ENCODE measurements around the gene NOS1AP. TPM values are rescaled to one million over a fixed set of nuclear protein-coding genes. Genes with fewer than 3 reads are reported as not detected.

Gene NOS1AP
- total RNA-seq, 4 donors from 2014 or later, result 8.5 to 34.8 (median 14.1) TPM

- Histone ChIP-seq H3K9me3 (no peaks in the 10 kb centered on the region), H3K36me3 (no peaks in the 10 kb centered on the region), H3K27ac (no peak overlapping the region), H3K4me1 (no peaks in the 10 kb centered on the region), H3K4me3 (no peak overlapping the region), H3K27me3 (no peaks in the 10 kb centered on the region)
- in situ Hi-C loops (cut with MboI; ENCODE audit: low pct_ligation_motif_present in 1 of 4, low pct_unique_long_range_greater_than_20kb in 1 of 4, low sequenced_read_pairs in 3 of 4), result loop anchor here in 2 of 4 donors (10.0 kb wide), 1 partner anchor 218 kb away; no protein-coding TSS in a partner anchor
- TF ChIP-seq EP300 (IDR thresholded peaks at IDR 0.05; ENCODE audit: low read depth) (no peak), POLR2A (IDR thresholded peaks at IDR 0.05) (no peak), POLR2AphosphoS5 (IDR thresholded peaks at IDR 0.05) (no peak), CTCF (IDR thresholded peaks at IDR 0.05) (no peak)
- DNase-seq, result no peak
- WGBS, 2 donors (ENCODE audit: low coverage in 1 of 2), result 89% methylated on average over 5 of the region's 5 CpGs; no CpG with 5 or more reads in 1 of the 2 donors
- intact Hi-C loops (cut with DNase I; ENCODE audit: low total_unique reads), result no loop called here
Observed at GRCh38 chr1:162272419-162272818, 202.9 kb downstream of the NOS1AP start.

GRCh38 chr1:162275622-162276175, 206.2 kb downstream of the NOS1AP start:
- H3K4me3 ChIP-seq, result no peak overlapping the region
- H3K27me3 ChIP-seq, result no peaks in the 10 kb centered on the region
- intact Hi-C loops (cut with DNase I; ENCODE audit: low total_unique reads) (loop anchor here (5.0 kb wide), 1 partner anchor 218 kb away; no protein-coding TSS in a partner anchor), in situ Hi-C loops (cut with MboI; ENCODE audit: low pct_ligation_motif_present in 1 of 4, low pct_unique_long_range_greater_than_20kb in 1 of 4, low sequenced_read_pairs in 3 of 4) (loop anchor here in 2 of 4 donors (10.0 kb wide), 1 partner anchor 221 kb away; no protein-coding TSS in a partner anchor)
- no peak for DNase-seq
- H3K27ac ChIP-seq, result no peak overlapping the region
- no peaks in the 10 kb centered on the region for H3K36me3 ChIP-seq
- no peak for TF ChIP-seq CTCF (IDR thresholded peaks at IDR 0.05)
- TF ChIP-seq POLR2AphosphoS5 (IDR thresholded peaks at IDR 0.05), result no peak
- TF ChIP-seq POLR2A (IDR thresholded peaks at IDR 0.05), result no peak
- TF ChIP-seq EP300 (IDR thresholded peaks at IDR 0.05; ENCODE audit: low read depth), result no peak
- H3K4me1 ChIP-seq, result no peaks in the 10 kb centered on the region
- H3K9me3 ChIP-seq, result no peaks in the 10 kb centered on the region
- 86 to 90% methylated on average over 6 of the region's 6 CpGs for WGBS, 2 donors (ENCODE audit: low coverage in 1 of 2)

- TF ChIP-seq POLR2AphosphoS5 (IDR thresholded peaks at IDR 0.05), result no peak
- peak in 4 of 5 experiments; percentile 37 to 42 (median 38) for TF ChIP-seq CTCF (IDR thresholded peaks at IDR 0.05)
- TF ChIP-seq POLR2A (IDR thresholded peaks at IDR 0.05), result no peak
- 26% methylated on average over 1 of the region's 1 CpG; no CpG with 5 or more reads in 1 of the 2 donors for WGBS, 2 donors (ENCODE audit: low coverage in 1 of 2)
Observed at GRCh38 chr1:162276493-162276892, 207.0 kb downstream of the NOS1AP start.

GRCh38 chr1:162279136-162279498, 209.6 kb downstream of the NOS1AP start:
- WGBS, 2 donors (ENCODE audit: low coverage in 1 of 2), result 82 to 100% methylated on average over 1 to 7 of the region's 7 CpGs
- peaks cover 0 to 9% (median 7%) of the 10 kb centered on the region in 4 donors for H3K4me1 ChIP-seq
- in situ Hi-C loops (cut with MboI; ENCODE audit: low pct_ligation_motif_present in 1 of 4, low pct_unique_long_range_greater_than_20kb in 1 of 4, low sequenced_read_pairs in 3 of 4), result loop anchor here in 2 of 4 donors (10.0 kb wide), 1 partner anchor 224 kb away; no protein-coding TSS in a partner anchor

More at GRCh38 chr1:162276493-162276892, 207.0 kb downstream of the NOS1AP start:
- H3K27ac ChIP-seq, result no peak overlapping the region
- H3K36me3 ChIP-seq, result no peaks in the 10 kb centered on the region
- in situ Hi-C loops (cut with MboI; ENCODE audit: low pct_ligation_motif_present in 1 of 4, low pct_unique_long_range_greater_than_20kb in 1 of 4, low sequenced_read_pairs in 3 of 4), result loop anchor here in 2 of 4 donors (10.0 kb wide), 1 partner anchor 222 kb away; no protein-coding TSS in a partner anchor
- H3K4me3 ChIP-seq, result no peak overlapping the region
- intact Hi-C loops (cut with DNase I; ENCODE audit: low total_unique reads), result loop anchor here (5.0 kb wide), 1 partner anchor 219 kb away; no protein-coding TSS in a partner anchor
- no peaks in the 10 kb centered on the region for H3K9me3 ChIP-seq
- H3K27me3 ChIP-seq, result no peaks in the 10 kb centered on the region
- H3K4me1 ChIP-seq, result no peaks in the 10 kb centered on the region
- no peak for DNase-seq

More at GRCh38 chr1:162279136-162279498, 209.6 kb downstream of the NOS1AP start:
- TF ChIP-seq EP300 (IDR thresholded peaks at IDR 0.05; ENCODE audit: low read depth) (no peak), CTCF (IDR thresholded peaks at IDR 0.05) (no peak), POLR2AphosphoS5 (IDR thresholded peaks at IDR 0.05) (no peak), POLR2A (IDR thresholded peaks at IDR 0.05) (no peak)
- intact Hi-C loops (cut with DNase I; ENCODE audit: low total_unique reads), result loop anchor here (5.0 kb wide), 1 partner anchor 222 kb away; no protein-coding TSS in a partner anchor
- no peak for DNase-seq
- H3K27ac ChIP-seq, result no peak overlapping the region
- H3K4me3 ChIP-seq, result no peak overlapping the region
- H3K27me3 ChIP-seq, result no peaks in the 10 kb centered on the region
- H3K9me3 ChIP-seq, result no peaks in the 10 kb centered on the region
- H3K36me3 ChIP-seq, result no peaks in the 10 kb centered on the region

All from transverse colon (tissue), 4 donors.